HG03039 (cell line): Measurements from ENCODE around the gene RAX2.
"Not testable (repeated sequence)": the region's sequence is repeated elsewhere in the genome, so short reads cannot be mapped to it uniquely, and the experiment has no call there.

Experiments
- ATAC-seq: cut with Tn5 transposase; IDR thresholded peaks from one replicate; pipeline ENCODE4 v1.9.1; 2021; ENCODE audit warnings: mild to moderate bottlenecking, moderate library complexity; ENCODE audit not compliant: unreplicated experiment

RAX2 gene

DNA sequence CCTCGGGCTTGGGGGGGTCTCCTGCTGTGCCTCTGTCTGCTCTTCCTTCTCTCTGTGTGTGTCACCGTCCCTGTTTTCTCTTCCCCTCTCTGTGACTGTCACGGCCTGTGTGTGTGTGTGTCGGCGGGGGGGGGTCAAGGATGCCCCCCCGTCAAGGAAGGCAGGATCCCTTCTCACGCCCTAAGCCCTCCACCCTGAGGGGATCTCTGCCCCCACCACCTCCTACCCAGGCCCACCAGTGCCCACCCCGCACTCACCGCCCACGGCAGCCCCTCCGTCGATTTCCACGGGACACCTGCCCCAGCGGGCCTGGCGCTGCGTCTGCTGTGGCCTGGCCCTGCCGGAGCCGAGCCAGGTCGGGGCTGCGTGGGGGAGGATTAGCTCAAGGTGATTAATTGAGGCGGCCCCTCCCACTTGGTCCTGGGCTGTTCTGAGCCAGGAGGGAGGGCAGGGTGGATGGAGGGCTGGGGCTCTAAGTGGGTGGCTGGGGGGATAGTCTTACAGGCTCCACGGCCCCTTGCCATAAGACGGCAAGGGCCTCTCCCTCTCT lies at the start of gene RAX2:
Gene RAX2 (minus strand): TSS at position 323 of the 550 bp plus-strand sequence. CDS start 486 bp downstream, outside the sequence.
- ATAC-seq = no peak

DNA sequence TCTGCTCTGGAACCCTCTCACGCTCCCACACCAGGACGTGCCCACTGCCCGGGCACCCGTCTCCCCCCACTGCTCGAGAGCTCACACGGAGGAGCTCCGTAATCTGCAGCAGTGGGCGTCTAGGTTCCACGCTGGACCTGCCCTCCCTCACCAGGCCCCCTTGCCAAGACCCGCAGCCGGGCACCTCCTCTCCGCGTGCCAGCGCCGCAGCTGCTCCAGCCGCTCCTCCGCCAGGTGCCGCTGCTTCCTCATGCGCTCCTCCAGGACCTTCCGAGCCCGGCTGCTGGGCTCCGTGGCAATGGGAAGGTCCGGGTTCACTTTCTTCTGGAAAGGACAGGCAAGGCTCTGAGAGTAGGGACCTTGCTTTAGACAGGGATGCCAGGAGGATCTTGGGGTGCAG lies 49.1 kb upstream of the RAX2 start:
- no peak for ATAC-seq

GRCh38 chr19:3819989-3820388 lies 48.0 kb upstream of the RAX2 start:
- ATAC-seq = no peak

- ATAC-seq = no peak
These were observed 46.9 kb upstream of the RAX2 start for GRCh38 chr19:3818918-3819317.

DNA sequence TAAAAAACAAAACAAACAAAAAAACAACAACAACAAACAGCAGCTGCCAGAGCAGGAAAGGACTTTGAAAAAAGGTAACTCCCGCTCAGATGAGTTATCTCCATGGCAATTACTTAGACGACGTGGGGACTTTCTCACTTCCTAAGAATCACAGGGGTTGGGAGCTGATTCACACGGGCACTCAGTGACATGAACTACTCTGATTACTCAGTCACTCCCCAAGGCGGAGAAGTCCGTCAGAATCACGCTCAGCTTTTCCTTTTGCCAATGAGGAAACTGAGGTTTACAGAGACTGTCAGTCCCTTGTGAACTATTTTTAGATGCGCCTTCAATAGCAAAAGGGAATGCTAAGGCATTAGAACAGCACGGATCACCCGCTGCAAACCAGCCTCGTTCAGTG lies 46.4 kb upstream of the RAX2 start:
- ATAC-seq = no peak

- no peak for ATAC-seq
These were observed 45.7 kb upstream of the RAX2 start for GRCh38 chr19:3817761-3818160.

GRCh38 chr19:3816566-3817218 lies 44.7 kb upstream of the RAX2 start:
- ATAC-seq = no peak

GRCh38 chr19:3816148-3816547 lies 44.1 kb upstream of the RAX2 start:
- ATAC-seq = not testable (repeated sequence)

GRCh38 chr19:3814648-3815047 lies 42.6 kb upstream of the RAX2 start:
- ATAC-seq = no peak

- ATAC-seq = no peak
These were observed 41.7 kb upstream of the RAX2 start for GRCh38 chr19:3813473-3814392.

DNA sequence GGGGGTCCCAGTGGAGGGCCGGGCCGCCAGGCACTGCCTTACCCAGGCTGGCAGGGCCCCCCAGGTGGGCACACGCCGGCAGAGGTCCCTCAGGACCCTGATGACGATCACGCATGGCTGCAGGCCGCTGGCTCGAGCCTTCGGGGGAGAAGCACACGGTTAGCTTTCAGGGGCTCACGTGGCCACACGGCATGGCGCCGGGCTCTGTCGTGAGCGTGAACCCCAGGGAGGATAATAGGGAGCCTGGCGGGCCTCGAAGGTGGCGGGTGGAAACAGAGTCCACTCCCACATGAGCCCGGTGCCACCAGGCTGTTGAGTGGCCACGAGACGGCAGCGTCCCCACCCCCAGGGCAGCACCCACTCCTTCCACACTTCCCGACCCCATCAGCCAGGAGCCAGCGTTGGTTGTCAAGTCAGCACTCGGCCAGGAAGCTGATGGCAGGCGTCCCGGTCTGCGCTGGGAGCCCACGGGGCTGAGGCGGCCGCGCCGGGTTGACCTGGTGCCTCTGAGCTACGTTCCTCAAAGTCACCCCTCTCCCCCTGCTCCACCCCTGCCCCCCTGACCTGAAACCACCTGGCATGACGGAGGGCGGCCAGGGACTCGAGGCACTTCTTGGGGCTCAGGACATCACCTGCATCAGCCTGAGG lies 38.8 kb upstream of the RAX2 start:
- no peak for ATAC-seq

- ATAC-seq = no peak
These were observed 38.1 kb upstream of the RAX2 start for GRCh38 chr19:3809881-3810707.

DNA sequence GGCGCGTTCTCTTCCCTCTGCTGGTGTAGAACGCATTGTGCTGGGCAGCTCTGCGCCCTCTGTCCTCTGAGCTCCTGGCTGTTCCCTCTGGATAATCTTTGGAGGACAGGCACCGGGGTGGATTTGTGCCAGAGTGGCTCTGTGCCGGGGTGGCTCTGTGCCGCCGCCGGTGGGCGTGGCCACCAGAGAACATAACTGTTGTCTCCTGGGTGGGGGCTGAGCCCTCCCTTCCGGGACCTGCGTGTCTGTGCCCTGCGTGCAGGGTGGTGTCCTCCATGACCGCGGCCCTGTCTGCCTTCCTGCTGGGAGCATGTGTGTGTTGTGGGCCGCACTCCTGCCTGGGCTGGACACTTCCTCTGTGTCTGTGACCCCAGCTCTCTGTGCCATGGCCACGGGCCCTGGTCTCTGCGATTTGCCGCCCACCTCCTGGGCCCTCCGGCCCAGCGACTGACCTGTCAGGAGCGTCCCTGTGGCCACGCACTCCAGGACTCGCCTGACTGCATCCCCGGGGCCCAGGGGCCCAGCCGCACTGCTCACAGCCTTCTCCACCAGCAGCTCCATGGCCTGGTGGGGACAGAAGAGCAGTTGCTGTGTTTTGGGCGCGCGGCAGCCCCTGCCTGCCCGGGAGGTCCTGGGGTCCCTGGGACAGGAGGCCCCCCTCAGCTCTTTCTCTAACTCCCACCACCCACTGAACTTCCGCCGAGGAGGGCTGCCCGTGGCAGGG lies 36.6 kb upstream of the RAX2 start:
- no peak for ATAC-seq

GRCh38 chr19:3807574-3808354 lies 35.7 kb upstream of the RAX2 start:
- ATAC-seq = no peak

DNA sequence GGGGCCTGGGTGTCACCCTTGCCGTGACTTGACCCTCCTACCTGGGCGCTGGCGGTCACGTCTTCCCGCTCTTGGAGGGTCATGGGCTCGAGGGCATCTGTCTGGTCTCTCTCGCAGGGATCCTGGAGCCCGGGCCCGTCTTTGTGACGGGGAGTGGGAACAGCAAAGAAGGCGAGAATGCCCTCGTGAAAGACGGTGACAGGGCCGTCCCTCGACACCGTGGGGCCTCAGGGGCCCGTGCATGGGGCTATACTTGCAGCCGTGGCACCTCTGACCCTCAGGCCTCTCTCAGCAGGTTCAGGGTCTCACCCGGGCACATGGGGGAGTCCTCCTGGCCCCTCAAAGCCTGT lies 35.1 kb upstream of the RAX2 start:
- ATAC-seq = no peak

DNA sequence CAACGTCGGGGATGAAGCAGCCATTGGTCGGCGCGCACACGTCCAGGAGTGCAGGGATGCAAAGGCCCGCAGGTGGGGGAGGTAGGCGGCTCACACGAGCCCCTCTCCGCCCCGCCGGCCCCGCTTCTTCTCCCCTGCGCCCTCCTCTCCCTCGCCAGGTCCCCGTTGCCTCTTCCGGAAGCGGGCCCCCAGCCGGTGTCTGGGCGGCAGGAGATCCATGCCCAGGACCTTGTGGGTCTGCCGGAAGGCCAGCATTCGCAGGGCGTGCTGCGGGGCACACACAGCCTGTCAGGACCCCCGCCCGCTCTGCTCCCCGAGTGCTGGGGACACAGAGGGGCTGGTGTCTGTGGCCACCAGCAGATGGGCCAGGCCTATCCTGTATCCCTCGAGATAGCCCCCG lies 33.8 kb upstream of the RAX2 start:
- no peak for ATAC-seq

- ATAC-seq = no peak
These were observed 32.4 kb upstream of the RAX2 start for GRCh38 chr19:3804429-3804828.

DNA sequence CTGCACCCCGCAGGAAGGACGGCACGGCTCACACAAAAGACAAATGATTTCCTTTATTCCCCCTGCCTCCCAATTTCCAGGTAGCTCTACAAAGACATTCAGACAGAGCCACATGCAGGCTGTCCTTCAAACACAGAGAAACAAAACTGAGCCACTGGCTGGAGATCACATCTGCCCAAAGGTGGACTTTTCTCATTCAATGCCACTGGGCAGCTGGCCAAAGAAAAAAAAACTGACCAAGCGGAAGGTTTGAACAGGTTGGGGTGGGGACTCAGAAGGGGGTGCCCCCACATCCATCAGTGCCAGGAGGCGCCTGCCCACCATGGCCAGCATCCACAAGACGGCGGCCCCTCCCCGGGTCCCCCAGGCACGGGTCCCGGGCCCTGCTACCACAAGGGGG lies 32.0 kb upstream of the RAX2 start:
- no peak for ATAC-seq
